Pancreas (tissue), 10 donors: ENCODE data around the gene B4GALNT3. TPM values are rescaled to one million over a fixed set of nuclear protein-coding genes. Genes with fewer than 3 reads are reported as not detected.

ENCODE experiments used
- ATAC-seq, 4 donors: fragments of 200-7000 bp; cut with Tn5 transposase; one replicate each; pipeline versions ENCODE4 v1.8.0 to v1.9.1; 2020; ENCODE audit warnings: mild to moderate bottlenecking in 4 of 4, moderate library complexity in 4 of 4
- DNase-seq, 6 donors: peaks; one replicate each; pipeline ENCODE4 v3.0.0-alpha.2; 2020
- FAIRE-seq: peaks from 2 replicates; lab custom pipeline; 2012; peaks lifted over from hg19 to GRCh38; lab: Jason Lieb, UNC
- H3K27ac ChIP-seq, 4 donors: fragments of 200-600 bp; sonication (generic); 1 replicate in 3 of 4; 2 replicates in 1 of 4; pipeline versions ENCODE4 v1.5.0 to v1.8.0; 2020
- H3K27me3 ChIP-seq, 4 donors: fragments of 200-600 bp; one replicate each; pipeline ENCODE4 v1.8.0; 2021
- H3K36me3 ChIP-seq, 3 donors: fragments of 200-600 bp; sonication (generic) in 1 of 3; one replicate each; pipeline versions ENCODE4 v1.5.0 to v1.8.0; 2020 to 2021
- H3K4me1 ChIP-seq, 3 donors: fragments of 200-600 bp; one replicate each; pipeline ENCODE4 v1.8.0; 2021
- H3K4me3 ChIP-seq, 4 donors: fragments of 200-600 bp; sonication (generic) in 2 of 4; one replicate each; pipeline versions ENCODE4 v1.5.0 to v1.8.0; 2020 to 2021
- H3K9me3 ChIP-seq, 4 donors: fragments of 200-600 bp; one replicate each; pipeline ENCODE4 v1.8.0; 2021
- CTCF ChIP-seq, 4 donors: fragments of 200-600 bp; sonication (generic) in 3 of 4; IDR thresholded peaks; one replicate each; pipeline versions ENCODE4 v1.5.0 to v1.8.0; 2021; ENCODE audit warnings: antibody characterized with exemption in 4 of 4
- WGBS, 2 donors: extraction: QIAGEN DNeasy Blood & Tissue Kit; methylation state at CpG; one replicate each; pipeline ENCODE4 v1.1.7; 2013; 5-methylcytosine and 5-hydroxymethylcytosine counted together
- intact Hi-C, 3 donors: fragments of 100-400 bp; cut with DNase I; formaldehyde crosslinking; loops; one replicate each; pipeline versions ENCODE4 v1.11.1 to v1.14.2; 2022
- polyA plus RNA-seq, 2 donors: library from polyadenylated mRNA; stranded (reverse); fragments of 200-250 nt; gene quantifications; one replicate each; pipeline ENCODE4 v1.2.3, GENCODE V29; 2013
- total RNA-seq, 6 donors: library from RNA; stranded (reverse); fragmentation: NEBNext Ultra II Directional in 4 of 6; extraction: Animal tissue kit (Norgen Biotek cat#: 25700) in 4 of 6; gene quantifications; one replicate each; pipeline versions ENCODE4 v1.2.1 to v1.2.4, GENCODE V29; 2021 to 2023
- donor health status: healthy with polysubstance abuse.
- donor health status: DM: no; HTN: no; CAD: no; lungs with moderate emphysema.
- donor health status: DM: no; HTN: no; CAD: no.
- donor health status: control.
- donor health status: control.
- donor health status: Bipolar disorder and iron deficiency.
- donor health status: DM: yes; HTN: yes; CAD: no.
- donor health status: DM: no; HTN: no; CAD: no.
- donor health status: DM: no; HTN: no; CAD: no.
- donor health status: DM: yes; HTN: yes; CAD: no.

Gene B4GALNT3
- total and polyA plus RNA-seq, 8 donors = 3.8 to 19.5 (median 7.7) TPM

- peak in 2 of 6 donors; percentile 31 to 70 for DNase-seq
- H3K27me3 ChIP-seq = no peaks in the 10 kb centered on the region
- intact Hi-C loops = loop anchor here (5.0 to 10.0 kb wide), 2 partner anchors 102 to 105 kb away; no protein-coding TSS in a partner anchor
Measured at GRCh38 chr12:442235-442884, 17.4 kb upstream of the B4GALNT3 start.

GRCh38 chr12:447141-447540, 12.6 kb upstream of the B4GALNT3 start:
- no peaks in the 10 kb centered on the region for H3K9me3 ChIP-seq
- no peak overlapping the region for H3K4me3 ChIP-seq
- no peaks in the 10 kb centered on the region for H3K36me3 ChIP-seq
- intact Hi-C loops = loop anchor here in 1 of 3 donors (10.0 kb wide), 1 partner anchor 98 kb away; no protein-coding TSS in a partner anchor
- FAIRE-seq = no peak
- no peak for DNase-seq
- H3K27ac ChIP-seq = no peak overlapping the region
- H3K4me1 ChIP-seq = peaks cover 3 to 9% (median 4%) of the 10 kb centered on the region in 3 donors
- ATAC-seq = no peak
- WGBS, 2 donors = 93 to 94% methylated on average over 1 of the region's 1 CpG
- no peaks in the 10 kb centered on the region for H3K27me3 ChIP-seq
- TF ChIP-seq CTCF (IDR thresholded peaks at IDR 0.05) = no peak

More at GRCh38 chr12:442235-442884, 17.4 kb upstream of the B4GALNT3 start:
- Histone ChIP-seq H3K4me1 (no peaks in the 10 kb centered on the region), H3K9me3 (no peaks in the 10 kb centered on the region), H3K36me3 (no peaks in the 10 kb centered on the region), H3K27ac (no peak overlapping the region), H3K4me3 (no peak overlapping the region)
- ATAC-seq (peak in 3 of 4 donors; percentile 69 to 82 (median 70)), FAIRE-seq (peak; percentile 49)
- WGBS, 2 donors = 48 to 49% methylated on average over 16 of the region's 16 CpGs
- peak; percentile 40 to 69 (median 64) for TF ChIP-seq CTCF (IDR thresholded peaks at IDR 0.05)

- H3K27ac ChIP-seq = no peak overlapping the region
- no peak overlapping the region for H3K4me3 ChIP-seq
- no peak for TF ChIP-seq CTCF (IDR thresholded peaks at IDR 0.05)
- H3K9me3 ChIP-seq = no peaks in the 10 kb centered on the region
- 63 to 67% methylated on average over 4 of the region's 4 CpGs for WGBS, 2 donors
- peaks cover 3 to 9% (median 4%) of the 10 kb centered on the region in 3 donors for H3K4me1 ChIP-seq
- intact Hi-C loops = loop anchor here in 1 of 3 donors (10.0 kb wide), 1 partner anchor 96 kb away; no protein-coding TSS in a partner anchor
- FAIRE-seq (no peak), ATAC-seq (no peak), DNase-seq (no peak)
- no peaks in the 10 kb centered on the region for H3K36me3 ChIP-seq
- H3K27me3 ChIP-seq = no peaks in the 10 kb centered on the region
Measured at GRCh38 chr12:449203-449602, 10.5 kb upstream of the B4GALNT3 start.

GRCh38 chr12:450438-450837, 9.3 kb upstream of the B4GALNT3 start:
- ATAC-seq (peak; percentile 76 to 95 (median 82)), DNase-seq (peak in 1 of 6 donors; percentile 48), FAIRE-seq (no peak)
- H3K27me3 ChIP-seq = no peaks in the 10 kb centered on the region
- H3K4me1 ChIP-seq = peaks cover 3 to 9% (median 4%) of the 10 kb centered on the region in 3 donors
- no peaks in the 10 kb centered on the region for H3K36me3 ChIP-seq
- intact Hi-C loops = no loop called here
- TF ChIP-seq CTCF (IDR thresholded peaks at IDR 0.05) = no peak
- H3K27ac ChIP-seq = no peak overlapping the region
- H3K9me3 ChIP-seq = no peaks in the 10 kb centered on the region
- no peak overlapping the region for H3K4me3 ChIP-seq
- 23 to 29% methylated on average over 3 of the region's 3 CpGs for WGBS, 2 donors
